ENCODE measurements around the gene SMIM38.

DNA sequence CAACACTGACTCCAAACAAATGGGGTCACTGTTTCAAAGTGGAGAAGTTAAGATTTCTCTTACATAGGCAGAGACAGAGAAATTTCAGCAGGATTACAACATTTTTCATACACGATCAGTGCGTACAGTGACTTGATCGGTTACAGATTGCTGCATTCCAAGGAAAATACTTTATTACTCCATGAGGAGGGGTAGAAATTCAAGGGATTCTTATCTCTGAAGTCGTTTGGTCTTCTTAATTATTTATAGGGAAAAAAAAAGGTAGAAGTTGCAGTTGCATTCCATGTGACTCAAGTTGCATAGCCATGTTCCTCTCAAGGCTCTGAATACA is 10.7 kb upstream of the SMIM38 start:
- TF ChIP-seq, protein P1, sequence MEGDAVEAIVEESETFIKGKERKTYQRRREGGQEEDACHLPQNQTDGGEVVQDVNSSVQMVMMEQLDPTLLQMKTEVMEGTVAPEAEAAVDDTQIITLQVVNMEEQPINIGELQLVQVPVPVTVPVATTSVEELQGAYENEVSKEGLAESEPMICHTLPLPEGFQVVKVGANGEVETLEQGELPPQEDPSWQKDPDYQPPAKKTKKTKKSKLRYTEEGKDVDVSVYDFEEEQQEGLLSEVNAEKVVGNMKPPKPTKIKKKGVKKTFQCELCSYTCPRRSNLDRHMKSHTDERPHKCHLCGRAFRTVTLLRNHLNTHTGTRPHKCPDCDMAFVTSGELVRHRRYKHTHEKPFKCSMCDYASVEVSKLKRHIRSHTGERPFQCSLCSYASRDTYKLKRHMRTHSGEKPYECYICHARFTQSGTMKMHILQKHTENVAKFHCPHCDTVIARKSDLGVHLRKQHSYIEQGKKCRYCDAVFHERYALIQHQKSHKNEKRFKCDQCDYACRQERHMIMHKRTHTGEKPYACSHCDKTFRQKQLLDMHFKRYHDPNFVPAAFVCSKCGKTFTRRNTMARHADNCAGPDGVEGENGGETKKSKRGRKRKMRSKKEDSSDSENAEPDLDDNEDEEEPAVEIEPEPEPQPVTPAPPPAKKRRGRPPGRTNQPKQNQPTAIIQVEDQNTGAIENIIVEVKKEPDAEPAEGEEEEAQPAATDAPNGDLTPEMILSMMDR (IDR thresholded peaks at IDR 0.05) = no peak
- TF ChIP-seq POLR2A (IDR thresholded peaks at IDR 0.05) = no peak
